ENCODE results near the gene BEND7. TPM values are rescaled to one million over a fixed set of nuclear protein-coding genes. Genes with fewer than 3 reads are reported as not detected.

Gene BEND7
- polyA plus RNA-seq, 1 of the 3 experiments (the other 2 are of a cell fraction) = 9.2 TPM

DNA sequence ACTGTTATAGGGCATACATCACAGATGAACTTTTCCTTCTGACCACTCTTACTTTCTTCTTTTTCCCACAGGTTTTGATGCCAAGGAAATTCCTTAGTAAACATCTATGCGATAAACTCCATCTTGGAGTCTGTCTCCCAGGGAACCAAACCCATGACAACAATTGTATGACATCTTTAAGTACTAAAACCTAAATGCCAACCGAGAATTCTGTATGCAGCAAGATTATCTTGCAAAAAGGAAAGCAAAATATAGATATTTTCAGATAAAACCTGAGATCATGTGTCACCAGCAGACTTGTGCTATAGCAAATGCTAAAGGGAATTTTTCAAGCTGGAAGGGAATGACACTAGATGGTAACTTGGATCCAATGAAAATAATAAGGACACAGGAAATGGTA is 22.0 kb upstream of the BEND7 start:
- H3F3A ChIP-seq (replicated peaks; ENCODE audit: insufficient read depth) = no peaks in the 10 kb centered on the region
- H2AFZ ChIP-seq (ENCODE audit: low read depth) = no peak overlapping the region
- H4K20me1 ChIP-seq (ENCODE audit: insufficient read depth) = no peaks in the 10 kb centered on the region
- H3K9me2 ChIP-seq = no peaks in the 10 kb centered on the region
- H3K27ac ChIP-seq (ENCODE audit: low read depth in 2 of 2, low read length in 1 of 2) = no peak overlapping the region
- DNase-seq = no peak
- peaks cover 5% of the 10 kb centered on the region; the same call in 1 of the 2 replicates for H3K27me3 ChIP-seq (ENCODE audit: insufficient read depth)
- ChIA-PET CTCF (interaction anchor here (1.7 kb wide), 1 partner anchor 14 kb away, joined by 5 read pairs; no protein-coding TSS in a partner anchor), POLR2A (no interaction called here)
- H3K4me2 ChIP-seq = no peak overlapping the region
- H3K9me3 ChIP-seq = 0 out of 2 replicates have a peak, but pooled peaks cover 11% of the 10 kb centered on the region
- 47% methylated on average over 2 of the region's 2 CpGs for WGBS (ENCODE audit: low lambda C conversion rate)
- H3K4me1 ChIP-seq (ENCODE audit: control insufficient read depth in 1 of 2, insufficient read depth in 2 of 2, low read depth in 1 of 2, low read length in 1 of 2) = no peaks in the 10 kb centered on the region
- no peaks in the 10 kb centered on the region for H3K79me2 ChIP-seq (ENCODE audit: insufficient read depth)
- no peaks in the 10 kb centered on the region for H3K36me3 ChIP-seq (replicated peaks in 1 of 2; ENCODE audit: control insufficient read depth in 1 of 2, insufficient read depth in 2 of 2, low read length in 1 of 2)
- no peak overlapping the region for H3K9ac ChIP-seq
- H3K4me3 ChIP-seq (ENCODE audit: low read depth in 2 of 2, low read length in 1 of 2) = no peak overlapping the region
- TF ChIP-seq SIN3A (IDR thresholded peaks at IDR 0.05; ENCODE audit: borderline replicate concordance, low read depth, low read length) (no peak), YY1 (IDR thresholded peaks at IDR 0.05; ENCODE audit: low read depth) (no peak), RCOR1 (IDR thresholded peaks at IDR 0.05; ENCODE audit: low read length) (no peak), MXI1 (IDR thresholded peaks at IDR 0.05; ENCODE audit: low read depth, low read length) (no peak), POLR2AphosphoS5 (IDR thresholded peaks at IDR 0.05; ENCODE audit: low read depth, low read length) (no peak), JUND (IDR thresholded peaks at IDR 0.05) (no peak), SMC3 (IDR thresholded peaks at IDR 0.05; ENCODE audit: low read depth, low read length) (no peak), FOXM1 (IDR thresholded peaks at IDR 0.05; ENCODE audit: low read depth) (no peak), TEAD4 (IDR thresholded peaks at IDR 0.05; ENCODE audit: borderline replicate concordance, insufficient read depth) (no peak), RFX5 (IDR thresholded peaks at IDR 0.05; ENCODE audit: low read length) (no peak), RAD21 (IDR thresholded peaks at IDR 0.05; ENCODE audit: low read length) (no peak), MEF2A (IDR thresholded peaks at IDR 0.05; ENCODE audit: borderline replicate concordance, low read depth) (no peak), FOSL2 (IDR thresholded peaks at IDR 0.05; ENCODE audit: borderline replicate concordance, low read depth) (no peak)
- TF ChIP-seq, protein P1, sequence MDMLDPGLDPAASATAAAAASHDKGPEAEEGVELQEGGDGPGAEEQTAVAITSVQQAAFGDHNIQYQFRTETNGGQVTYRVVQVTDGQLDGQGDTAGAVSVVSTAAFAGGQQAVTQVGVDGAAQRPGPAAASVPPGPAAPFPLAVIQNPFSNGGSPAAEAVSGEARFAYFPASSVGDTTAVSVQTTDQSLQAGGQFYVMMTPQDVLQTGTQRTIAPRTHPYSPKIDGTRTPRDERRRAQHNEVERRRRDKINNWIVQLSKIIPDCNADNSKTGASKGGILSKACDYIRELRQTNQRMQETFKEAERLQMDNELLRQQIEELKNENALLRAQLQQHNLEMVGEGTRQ (IDR thresholded peaks at IDR 0.05; ENCODE audit: borderline replicate concordance, low read depth, low read length) = no peak
- TF ChIP-seq, protein P2, sequence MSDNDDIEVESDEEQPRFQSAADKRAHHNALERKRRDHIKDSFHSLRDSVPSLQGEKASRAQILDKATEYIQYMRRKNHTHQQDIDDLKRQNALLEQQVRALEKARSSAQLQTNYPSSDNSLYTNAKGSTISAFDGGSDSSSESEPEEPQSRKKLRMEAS (IDR thresholded peaks at IDR 0.05; ENCODE audit: low read depth) = no peak
- TF ChIP-seq, protein P3, sequence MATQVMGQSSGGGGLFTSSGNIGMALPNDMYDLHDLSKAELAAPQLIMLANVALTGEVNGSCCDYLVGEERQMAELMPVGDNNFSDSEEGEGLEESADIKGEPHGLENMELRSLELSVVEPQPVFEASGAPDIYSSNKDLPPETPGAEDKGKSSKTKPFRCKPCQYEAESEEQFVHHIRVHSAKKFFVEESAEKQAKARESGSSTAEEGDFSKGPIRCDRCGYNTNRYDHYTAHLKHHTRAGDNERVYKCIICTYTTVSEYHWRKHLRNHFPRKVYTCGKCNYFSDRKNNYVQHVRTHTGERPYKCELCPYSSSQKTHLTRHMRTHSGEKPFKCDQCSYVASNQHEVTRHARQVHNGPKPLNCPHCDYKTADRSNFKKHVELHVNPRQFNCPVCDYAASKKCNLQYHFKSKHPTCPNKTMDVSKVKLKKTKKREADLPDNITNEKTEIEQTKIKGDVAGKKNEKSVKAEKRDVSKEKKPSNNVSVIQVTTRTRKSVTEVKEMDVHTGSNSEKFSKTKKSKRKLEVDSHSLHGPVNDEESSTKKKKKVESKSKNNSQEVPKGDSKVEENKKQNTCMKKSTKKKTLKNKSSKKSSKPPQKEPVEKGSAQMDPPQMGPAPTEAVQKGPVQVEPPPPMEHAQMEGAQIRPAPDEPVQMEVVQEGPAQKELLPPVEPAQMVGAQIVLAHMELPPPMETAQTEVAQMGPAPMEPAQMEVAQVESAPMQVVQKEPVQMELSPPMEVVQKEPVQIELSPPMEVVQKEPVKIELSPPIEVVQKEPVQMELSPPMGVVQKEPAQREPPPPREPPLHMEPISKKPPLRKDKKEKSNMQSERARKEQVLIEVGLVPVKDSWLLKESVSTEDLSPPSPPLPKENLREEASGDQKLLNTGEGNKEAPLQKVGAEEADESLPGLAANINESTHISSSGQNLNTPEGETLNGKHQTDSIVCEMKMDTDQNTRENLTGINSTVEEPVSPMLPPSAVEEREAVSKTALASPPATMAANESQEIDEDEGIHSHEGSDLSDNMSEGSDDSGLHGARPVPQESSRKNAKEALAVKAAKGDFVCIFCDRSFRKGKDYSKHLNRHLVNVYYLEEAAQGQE (IDR thresholded peaks at IDR 0.05; ENCODE audit: low read depth, low read length) = no peak
- TF ChIP-seq, protein P4, sequence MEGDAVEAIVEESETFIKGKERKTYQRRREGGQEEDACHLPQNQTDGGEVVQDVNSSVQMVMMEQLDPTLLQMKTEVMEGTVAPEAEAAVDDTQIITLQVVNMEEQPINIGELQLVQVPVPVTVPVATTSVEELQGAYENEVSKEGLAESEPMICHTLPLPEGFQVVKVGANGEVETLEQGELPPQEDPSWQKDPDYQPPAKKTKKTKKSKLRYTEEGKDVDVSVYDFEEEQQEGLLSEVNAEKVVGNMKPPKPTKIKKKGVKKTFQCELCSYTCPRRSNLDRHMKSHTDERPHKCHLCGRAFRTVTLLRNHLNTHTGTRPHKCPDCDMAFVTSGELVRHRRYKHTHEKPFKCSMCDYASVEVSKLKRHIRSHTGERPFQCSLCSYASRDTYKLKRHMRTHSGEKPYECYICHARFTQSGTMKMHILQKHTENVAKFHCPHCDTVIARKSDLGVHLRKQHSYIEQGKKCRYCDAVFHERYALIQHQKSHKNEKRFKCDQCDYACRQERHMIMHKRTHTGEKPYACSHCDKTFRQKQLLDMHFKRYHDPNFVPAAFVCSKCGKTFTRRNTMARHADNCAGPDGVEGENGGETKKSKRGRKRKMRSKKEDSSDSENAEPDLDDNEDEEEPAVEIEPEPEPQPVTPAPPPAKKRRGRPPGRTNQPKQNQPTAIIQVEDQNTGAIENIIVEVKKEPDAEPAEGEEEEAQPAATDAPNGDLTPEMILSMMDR (IDR thresholded peaks at IDR 0.05) = no peak
- TF ChIP-seq, protein P5, sequence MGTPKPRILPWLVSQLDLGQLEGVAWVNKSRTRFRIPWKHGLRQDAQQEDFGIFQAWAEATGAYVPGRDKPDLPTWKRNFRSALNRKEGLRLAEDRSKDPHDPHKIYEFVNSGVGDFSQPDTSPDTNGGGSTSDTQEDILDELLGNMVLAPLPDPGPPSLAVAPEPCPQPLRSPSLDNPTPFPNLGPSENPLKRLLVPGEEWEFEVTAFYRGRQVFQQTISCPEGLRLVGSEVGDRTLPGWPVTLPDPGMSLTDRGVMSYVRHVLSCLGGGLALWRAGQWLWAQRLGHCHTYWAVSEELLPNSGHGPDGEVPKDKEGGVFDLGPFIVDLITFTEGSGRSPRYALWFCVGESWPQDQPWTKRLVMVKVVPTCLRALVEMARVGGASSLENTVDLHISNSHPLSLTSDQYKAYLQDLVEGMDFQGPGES (IDR thresholded peaks at IDR 0.05; ENCODE audit: low read depth, low read length) = no peak
- TF ChIP-seq, protein P6, sequence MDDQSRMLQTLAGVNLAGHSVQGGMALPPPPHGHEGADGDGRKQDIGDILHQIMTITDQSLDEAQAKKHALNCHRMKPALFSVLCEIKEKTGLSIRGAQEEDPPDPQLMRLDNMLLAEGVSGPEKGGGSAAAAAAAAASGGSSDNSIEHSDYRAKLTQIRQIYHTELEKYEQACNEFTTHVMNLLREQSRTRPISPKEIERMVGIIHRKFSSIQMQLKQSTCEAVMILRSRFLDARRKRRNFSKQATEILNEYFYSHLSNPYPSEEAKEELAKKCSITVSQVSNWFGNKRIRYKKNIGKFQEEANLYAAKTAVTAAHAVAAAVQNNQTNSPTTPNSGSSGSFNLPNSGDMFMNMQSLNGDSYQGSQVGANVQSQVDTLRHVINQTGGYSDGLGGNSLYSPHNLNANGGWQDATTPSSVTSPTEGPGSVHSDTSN (IDR thresholded peaks at IDR 0.05) = no peak
